Fibroblast of lung (primary cell): ENCODE results near the gene MYL3. TPM values are rescaled to one million over a fixed set of nuclear protein-coding genes. Genes with fewer than 3 reads are reported as not detected.

Experiments used
- DNase-seq, 2 donors: peaks; one replicate each; pipeline versions ENCODE4 v3.0.0 to v3.0.0-alpha.2; 2010; ENCODE audit warnings: low read depth in 2 of 2
- H2AFZ ChIP-seq: 2 replicates; pipeline ENCODE4 v1.5.1; 2012; ENCODE audit warnings: low read length, control low read depth, inconsistent platforms
- H3K27ac ChIP-seq: 2 replicates; pipeline ENCODE4 v1.5.1; 2011; ENCODE audit warnings: low read length, control low read depth; ENCODE audit not compliant: insufficient read depth
- H3K27me3 ChIP-seq: 2 replicates; pipeline ENCODE4 v1.5.1; 2011; ENCODE audit warnings: mild to moderate bottlenecking, low read length; ENCODE audit not compliant: control insufficient read depth, insufficient read depth
- H3K36me3 ChIP-seq: 2 replicates; pipeline ENCODE4 v1.5.1; 2011; ENCODE audit warnings: low read length; ENCODE audit not compliant: control insufficient read depth, insufficient read depth
- H3K4me1 ChIP-seq: 2 replicates; pipeline ENCODE4 v1.5.1; 2011; ENCODE audit warnings: low read length; ENCODE audit not compliant: control insufficient read depth, insufficient read depth; ENCODE audit errors: extremely low read depth
- H3K4me2 ChIP-seq: 2 replicates; pipeline ENCODE4 v1.5.1; 2011; ENCODE audit warnings: low read length, control low read depth; ENCODE audit not compliant: insufficient read depth; ENCODE audit errors: extremely low read depth
- H3K4me3 ChIP-seq, 4 experiments: fragments of 200-600 bp in 1 of 4; sonication (generic) in 1 of 4; replicated peaks in 1 of 4; 2 replicates each; pipeline ENCODE4 v1.5.1; 2011 to 2016; ENCODE audit warnings: low read length in 4 of 4, low read depth in 3 of 4, mild to moderate bottlenecking in 3 of 4, control low read depth in 2 of 4, inconsistent platforms in 1 of 4, mixed read lengths in 1 of 4; ENCODE audit not compliant: insufficient read depth in 1 of 4; ENCODE audit errors: control extremely low read depth in 1 of 4
- H3K79me2 ChIP-seq: 2 replicates; pipeline ENCODE4 v1.5.1; 2012; ENCODE audit warnings: mild to moderate bottlenecking, low read length, inconsistent platforms; ENCODE audit not compliant: control insufficient read depth, insufficient read depth
- H3K9ac ChIP-seq: 2 replicates; pipeline ENCODE4 v1.5.1; 2011; ENCODE audit warnings: mild to moderate bottlenecking, low read length, control low read depth; ENCODE audit not compliant: insufficient read depth
- H3K9me3 ChIP-seq: 2 replicates; pipeline ENCODE4 v1.5.1; 2012; ENCODE audit warnings: low read depth, low read length; ENCODE audit not compliant: control insufficient read depth, insufficient read depth
- H4K20me1 ChIP-seq: 2 replicates; pipeline ENCODE4 v1.5.1; 2011; ENCODE audit warnings: low read length; ENCODE audit not compliant: control insufficient read depth, insufficient read depth; ENCODE audit errors: extremely low read depth
- EZH2 ChIP-seq: IDR thresholded peaks from 2 replicates; pipeline ENCODE4 v1.5.1; 2012; ENCODE audit warnings: low read length, control low read depth, mild to moderate bottlenecking; ENCODE audit errors: missing control alignments
- polyA plus RNA-seq, 2 donors: library from polyadenylated mRNA; depleted of rRNA in 1 of 2; stranded (reverse) in 1 of 2; unstranded in 1 of 2; fragments of >200 nt; gene quantifications; 2 replicates each; pipeline ENCODE4 v1.2.1, GENCODE V29; 2011 to 2012; ENCODE audit warnings: missing spikeins in 1 of 2
- total RNA-seq: library from RNA; depleted of rRNA; stranded (reverse); fragments of >200 nt; gene quantifications from 2 replicates; pipeline ENCODE4 v1.2.1, GENCODE V29; 2014
- TF ChIP-seq, protein P1 (sequence below), 2 donors: IDR thresholded peaks in 1 of 2; conservative IDR thresholded peaks in 1 of 2; 1 replicate in 1 of 2; 2 replicates in 1 of 2; pipeline ENCODE4 v1.5.1; 2011 to 2012; ENCODE audit warnings: low read length in 2 of 2, control low read depth in 1 of 2, inconsistent platforms in 1 of 2, low read depth in 1 of 2, mild to moderate bottlenecking in 1 of 2

Gene MYL3
- total and polyA plus RNA-seq, 2 donors (not counting 1 experiment from before 2014, with no cell fraction given): 0.50 to 0.67 TPM

DNA sequence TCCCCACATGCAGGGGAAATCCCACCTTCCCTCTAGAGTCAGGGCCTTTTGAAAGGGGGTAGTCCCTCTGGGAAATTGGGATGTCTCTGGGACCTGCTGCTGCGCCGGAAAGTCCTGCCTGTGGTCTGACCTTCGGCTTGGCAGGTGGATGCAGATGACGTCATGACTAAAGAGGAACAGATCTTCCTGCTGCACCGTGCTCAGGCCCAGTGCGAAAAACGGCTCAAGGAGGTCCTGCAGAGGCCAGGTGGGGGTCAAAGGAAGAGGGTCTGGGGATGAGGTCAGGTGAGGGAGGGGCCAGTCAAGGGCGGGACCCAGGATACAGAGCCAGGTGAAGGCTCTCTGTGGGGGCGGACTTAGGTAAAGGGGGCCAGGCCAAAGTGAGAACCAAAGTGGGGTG lies 30.5 kb upstream of the MYL3 start:
- no peak overlapping the region for H3K9ac ChIP-seq
- no peaks in the 10 kb centered on the region for H3K9me3 ChIP-seq
- no peak overlapping the region for H3K27ac ChIP-seq
- H3K27me3 ChIP-seq: peaks cover 8% of the 10 kb centered on the region
- H3K36me3 ChIP-seq: no peaks in the 10 kb centered on the region
- no peaks in the 10 kb centered on the region for H3K4me1 ChIP-seq
- TF ChIP-seq, protein P1, sequence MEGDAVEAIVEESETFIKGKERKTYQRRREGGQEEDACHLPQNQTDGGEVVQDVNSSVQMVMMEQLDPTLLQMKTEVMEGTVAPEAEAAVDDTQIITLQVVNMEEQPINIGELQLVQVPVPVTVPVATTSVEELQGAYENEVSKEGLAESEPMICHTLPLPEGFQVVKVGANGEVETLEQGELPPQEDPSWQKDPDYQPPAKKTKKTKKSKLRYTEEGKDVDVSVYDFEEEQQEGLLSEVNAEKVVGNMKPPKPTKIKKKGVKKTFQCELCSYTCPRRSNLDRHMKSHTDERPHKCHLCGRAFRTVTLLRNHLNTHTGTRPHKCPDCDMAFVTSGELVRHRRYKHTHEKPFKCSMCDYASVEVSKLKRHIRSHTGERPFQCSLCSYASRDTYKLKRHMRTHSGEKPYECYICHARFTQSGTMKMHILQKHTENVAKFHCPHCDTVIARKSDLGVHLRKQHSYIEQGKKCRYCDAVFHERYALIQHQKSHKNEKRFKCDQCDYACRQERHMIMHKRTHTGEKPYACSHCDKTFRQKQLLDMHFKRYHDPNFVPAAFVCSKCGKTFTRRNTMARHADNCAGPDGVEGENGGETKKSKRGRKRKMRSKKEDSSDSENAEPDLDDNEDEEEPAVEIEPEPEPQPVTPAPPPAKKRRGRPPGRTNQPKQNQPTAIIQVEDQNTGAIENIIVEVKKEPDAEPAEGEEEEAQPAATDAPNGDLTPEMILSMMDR (conservative IDR thresholded peaks at IDR 0.05 in 1 of 2, IDR thresholded peaks at IDR 0.05 in 1 of 2; ENCODE audit: low read depth in 1 of 2, low read length in 2 of 2): no peak
- H3K4me3 ChIP-seq: no peak overlapping the region
- H2AFZ ChIP-seq: no peak overlapping the region
- no peak overlapping the region for H3K4me2 ChIP-seq
- no peak for DNase-seq
- no peaks in the 10 kb centered on the region for H3K79me2 ChIP-seq
- no peaks in the 10 kb centered on the region for H4K20me1 ChIP-seq

DNA sequence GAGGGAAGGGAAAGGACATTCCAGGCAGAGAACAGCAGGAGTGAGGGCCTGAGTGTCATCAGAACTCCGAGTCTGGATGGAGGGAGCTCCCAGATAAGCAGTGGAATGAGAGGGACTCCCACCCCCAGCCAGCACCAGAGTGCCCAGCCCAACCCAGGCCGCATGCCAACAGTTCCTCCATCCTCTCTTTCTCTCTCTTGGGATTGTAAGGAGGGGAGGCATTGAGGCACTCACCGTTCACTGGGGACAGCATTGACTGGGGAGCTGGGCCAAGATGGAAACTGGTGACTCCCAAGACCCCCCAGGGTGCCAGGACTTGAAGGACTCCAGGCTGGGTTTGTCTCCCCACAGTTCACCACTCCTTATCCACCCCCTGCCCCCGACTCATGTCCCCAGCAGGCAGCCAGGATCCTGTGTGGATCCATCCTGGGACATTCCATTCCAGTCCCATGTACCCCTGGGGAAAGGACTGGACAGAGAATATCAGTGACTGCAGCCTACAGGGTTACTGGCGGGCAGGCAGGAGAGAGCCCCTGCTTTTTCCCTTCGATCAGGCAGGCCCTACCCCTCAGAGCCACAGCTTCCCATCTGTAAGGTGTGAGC lies 30.0 kb upstream of the MYL3 start:
- no peak for DNase-seq
- H3K4me3 ChIP-seq: no peak overlapping the region
- H2AFZ ChIP-seq: no peak overlapping the region
- H3K9me3 ChIP-seq: no peaks in the 10 kb centered on the region
- H3K27ac ChIP-seq: no peak overlapping the region
- no peaks in the 10 kb centered on the region for H4K20me1 ChIP-seq
- no peak overlapping the region for H3K4me2 ChIP-seq
- TF ChIP-seq, protein P1 (conservative IDR thresholded peaks at IDR 0.05 in 1 of 2, IDR thresholded peaks at IDR 0.05 in 1 of 2; ENCODE audit: low read depth in 1 of 2, low read length in 2 of 2): no peak
- H3K4me1 ChIP-seq: no peaks in the 10 kb centered on the region
- peaks cover 8% of the 10 kb centered on the region for H3K27me3 ChIP-seq
- no peaks in the 10 kb centered on the region for H3K79me2 ChIP-seq
- no peaks in the 10 kb centered on the region for H3K36me3 ChIP-seq
- H3K9ac ChIP-seq: no peak overlapping the region

DNA sequence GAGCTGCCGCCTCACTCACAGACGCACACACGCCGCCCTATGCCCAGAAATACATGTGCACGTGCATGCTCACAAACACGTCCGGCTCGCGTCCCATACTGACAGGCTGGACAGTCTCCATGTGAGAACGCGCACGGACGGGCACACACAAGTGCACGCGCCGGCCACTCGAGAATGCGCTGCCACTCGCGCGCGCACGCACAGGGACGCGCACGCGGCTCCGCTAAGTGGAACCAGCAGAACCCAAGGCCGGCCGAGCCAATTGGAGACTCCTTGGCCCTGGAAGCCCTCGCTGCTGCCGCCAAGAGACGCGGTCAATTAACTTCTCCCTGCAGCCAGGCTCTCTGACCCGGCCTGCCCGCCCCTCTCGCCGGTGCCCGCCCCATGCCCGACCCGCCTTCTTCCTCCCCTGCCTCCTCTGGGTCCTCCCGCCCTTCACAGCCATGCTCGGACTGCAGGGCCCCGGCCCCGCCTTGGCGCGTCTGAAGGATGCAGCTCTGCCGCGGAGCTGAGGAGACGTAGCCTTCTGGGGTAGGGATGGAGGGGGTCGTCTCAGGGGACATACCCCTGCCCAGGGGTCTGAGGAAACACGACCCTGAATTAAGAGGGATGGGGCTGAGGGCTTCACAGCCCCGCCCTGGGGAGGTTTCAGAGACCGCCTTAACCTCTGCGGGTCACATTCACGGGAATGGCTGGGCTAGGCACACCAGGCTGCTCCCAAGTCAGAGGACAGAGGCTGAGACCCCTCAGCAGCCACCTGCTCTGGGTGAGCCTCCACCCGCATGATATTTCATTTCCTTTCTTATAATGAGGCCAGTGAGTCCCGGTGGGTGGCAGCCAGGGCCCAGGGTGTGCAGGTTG lies 29.3 kb upstream of the MYL3 start:
- peak overlapping the region; percentile 21 to 44 (median 30) for H3K4me3 ChIP-seq
- H3K4me2 ChIP-seq: peak overlapping the region; percentile 75
- DNase-seq: peak; percentile 40 to 60
- H3K9me3 ChIP-seq: no peaks in the 10 kb centered on the region
- no peak overlapping the region for H3K27ac ChIP-seq
- no peaks in the 10 kb centered on the region for H3K79me2 ChIP-seq
- no peaks in the 10 kb centered on the region for H3K36me3 ChIP-seq
- no peak overlapping the region for H3K9ac ChIP-seq
- peaks cover 8% of the 10 kb centered on the region for H3K27me3 ChIP-seq
- H3K4me1 ChIP-seq: no peaks in the 10 kb centered on the region
- no peaks in the 10 kb centered on the region for H4K20me1 ChIP-seq
- TF ChIP-seq EZH2: no peak
- TF ChIP-seq, protein P1 (conservative IDR thresholded peaks at IDR 0.05 in 1 of 2, IDR thresholded peaks at IDR 0.05 in 1 of 2; ENCODE audit: low read depth in 1 of 2, low read length in 2 of 2): peak in 1 of 2 donors; percentile 2
- H2AFZ ChIP-seq: peak overlapping the region; percentile 69
